ENCODE data around the gene FBXO4.

FBXO4 gene

GRCh38 chr5:41985945-41986695 lies 61.0 kb downstream of the FBXO4 start:
- DNase-seq, result no peak

All from activated CD4-positive, alpha-beta T cell treated with anti-CD3 and anti-CD28 coated beads for 4 hours (primary cell).